Lower lobe of right lung (tissue), 2 donors: ENCODE results near the gene MCM8. TPM values are rescaled to one million over a fixed set of nuclear protein-coding genes. Genes with fewer than 3 reads are reported as not detected.

ENCODE experiments used
- ATAC-seq, 2 donors: fragments of 200-7000 bp; cut with Tn5 transposase; one replicate each; pipeline ENCODE4 v1.9.1; 2020 to 2022; ENCODE audit warnings: mild to moderate bottlenecking in 2 of 2, moderate library complexity in 2 of 2
- DNase-seq: peaks from one replicate; pipeline ENCODE4 v3.0.0-alpha.2; 2020
- H3K27ac ChIP-seq: fragments of 200-600 bp; one replicate; pipeline ENCODE4 v1.8.0; 2022
- H3K27me3 ChIP-seq: fragments of 200-600 bp; one replicate; pipeline ENCODE4 v1.8.0; 2022; ENCODE audit warnings: low read depth
- H3K36me3 ChIP-seq: fragments of 200-600 bp; one replicate; pipeline ENCODE4 v1.8.0; 2022; ENCODE audit warnings: mild to moderate bottlenecking
- H3K4me1 ChIP-seq: fragments of 200-600 bp; one replicate; pipeline ENCODE4 v1.8.0; 2022
- H3K4me3 ChIP-seq: fragments of 200-600 bp; one replicate; pipeline ENCODE4 v1.8.0; 2022; ENCODE audit warnings: mild to moderate bottlenecking
- H3K9me3 ChIP-seq: fragments of 200-600 bp; one replicate; pipeline ENCODE4 v1.8.0; 2022
- CTCF ChIP-seq: fragments of 200-600 bp; IDR thresholded peaks from one replicate; pipeline ENCODE4 v1.8.0; 2022; ENCODE audit warnings: antibody characterized with exemption, mild to moderate bottlenecking
- intact Hi-C: fragments of 100-400 bp; cut with DNase I; formaldehyde crosslinking; loops from one replicate; pipeline ENCODE4 v1.11.0; 2022
- total RNA-seq: library from RNA; stranded (reverse); fragmentation: NEBNext Ultra II Directional; extraction: Animal tissue kit (Norgen Biotek cat#: 25700); gene quantifications from one replicate; pipeline ENCODE4 v1.2.1, GENCODE V29; 2021
- donor health status: DM: no; HTN: yes; CAD: no; lungs with severe emphysema.

The MCM8 gene
- total RNA-seq, 1 donor from 2014 or later: 6.0 TPM

DNA sequence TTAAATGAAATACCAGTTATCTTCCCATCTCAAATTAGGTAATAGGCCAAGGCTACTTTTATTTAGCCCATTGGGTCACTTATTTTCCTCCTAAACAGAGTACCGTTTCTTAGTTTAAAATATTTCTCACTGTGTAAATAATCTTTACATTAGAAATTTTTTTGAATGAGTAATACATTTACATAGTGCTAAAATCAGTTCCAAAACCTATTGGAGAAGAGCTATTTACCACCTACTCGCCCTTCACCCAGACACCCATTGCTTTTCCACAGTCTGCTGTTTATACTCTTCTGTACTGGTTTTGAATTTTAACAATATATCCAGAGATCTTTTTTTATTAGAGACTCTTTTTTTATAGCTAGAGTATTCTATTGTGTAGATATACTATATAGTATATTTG, 36.9 kb downstream of the MCM8 start:
- intact Hi-C loops: no loop called here
- TF ChIP-seq CTCF: no peak
- H3K27ac ChIP-seq: no peak overlapping the region
- H3K4me3 ChIP-seq: no peak overlapping the region
- no peaks in the 10 kb centered on the region for H3K27me3 ChIP-seq
- H3K4me1 ChIP-seq: no peaks in the 10 kb centered on the region
- ATAC-seq (no peak), DNase-seq (no peak)
- no peaks in the 10 kb centered on the region for H3K9me3 ChIP-seq
- H3K36me3 ChIP-seq: peaks cover 40% of the 10 kb centered on the region

GRCh38 chr20:5989539-5989938, 39.1 kb downstream of the MCM8 start:
- H3K4me3 ChIP-seq: no peak overlapping the region
- no peak for DNase-seq
- H3K27me3 ChIP-seq: no peaks in the 10 kb centered on the region
- intact Hi-C loops: no loop called here
- ATAC-seq: no peak
- no peaks in the 10 kb centered on the region for H3K4me1 ChIP-seq
- peaks cover 42% of the 10 kb centered on the region for H3K36me3 ChIP-seq
- no peak overlapping the region for H3K27ac ChIP-seq
- no peaks in the 10 kb centered on the region for H3K9me3 ChIP-seq
- TF ChIP-seq CTCF: no peak

DNA sequence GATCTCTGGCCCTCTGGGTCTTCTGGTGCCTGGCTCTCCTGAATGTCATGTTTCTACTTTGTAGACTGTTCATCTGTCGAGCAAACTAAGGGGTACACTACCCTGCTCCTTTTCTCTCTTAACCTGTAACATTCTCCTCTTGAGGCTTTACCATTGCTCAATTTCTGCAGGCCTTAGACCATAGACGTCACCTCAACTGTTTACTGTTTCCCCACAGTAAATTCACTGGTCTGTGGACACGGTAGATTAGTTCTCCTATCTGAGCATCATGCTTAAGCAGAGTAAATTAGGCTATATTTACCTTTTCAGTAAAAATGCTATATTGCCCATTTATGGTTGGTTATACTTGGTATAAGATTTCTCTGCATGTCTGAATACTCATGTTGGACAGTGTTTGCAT, 40.5 kb downstream of the MCM8 start:
- H3K27ac ChIP-seq: no peak overlapping the region
- no peak for TF ChIP-seq CTCF
- H3K4me3 ChIP-seq: no peak overlapping the region
- intact Hi-C loops: no loop called here
- H3K27me3 ChIP-seq: no peaks in the 10 kb centered on the region
- no peak for ATAC-seq
- peaks cover 37% of the 10 kb centered on the region for H3K36me3 ChIP-seq
- no peak for DNase-seq
- no peaks in the 10 kb centered on the region for H3K4me1 ChIP-seq
- H3K9me3 ChIP-seq: no peaks in the 10 kb centered on the region

DNA sequence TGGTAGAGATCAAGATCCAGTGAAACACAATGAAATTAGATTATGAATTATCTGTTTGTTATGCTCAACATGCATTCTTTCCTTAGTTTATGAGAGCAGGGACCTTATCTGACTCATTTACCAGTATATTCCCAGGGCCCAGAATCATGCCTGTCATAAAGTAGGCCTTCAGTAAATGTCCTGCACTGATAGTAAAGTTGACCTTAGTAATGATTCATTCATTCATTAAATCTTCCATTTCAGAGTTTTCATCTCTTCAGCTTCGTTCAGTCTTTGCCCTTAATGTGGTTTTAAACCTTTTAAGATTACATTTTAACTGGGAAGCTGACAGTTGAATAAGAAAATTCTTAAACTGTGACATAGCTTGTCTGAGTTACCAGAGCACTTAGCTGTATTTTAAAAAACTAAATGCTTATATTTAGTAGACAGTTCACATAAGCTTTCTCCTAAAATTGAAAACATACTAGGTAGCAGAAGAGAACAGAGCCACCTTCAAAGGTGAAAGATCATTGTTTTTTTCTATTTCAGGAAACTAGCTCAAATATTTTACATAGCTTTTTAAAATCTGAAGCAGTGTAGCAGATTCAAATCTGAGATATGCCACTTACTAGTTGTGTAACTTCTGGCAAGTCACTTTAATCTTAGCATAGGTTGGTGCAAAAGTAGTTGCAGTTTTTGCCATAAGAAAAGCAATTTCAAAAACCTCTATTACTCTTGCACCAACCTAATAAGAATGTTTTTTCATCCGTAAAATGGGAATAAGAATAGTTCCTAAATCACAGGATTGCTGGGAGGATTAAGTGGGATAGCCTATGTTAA, 41.4 kb downstream of the MCM8 start:
- Histone ChIP-seq H3K27ac (no peak overlapping the region), H3K27me3 (no peaks in the 10 kb centered on the region), H3K4me1 (no peaks in the 10 kb centered on the region), H3K9me3 (no peaks in the 10 kb centered on the region), H3K4me3 (no peak overlapping the region), H3K36me3 (peaks cover 32% of the 10 kb centered on the region)
- DNase-seq (no peak), ATAC-seq (no peak)
- no peak for TF ChIP-seq CTCF
- intact Hi-C loops: no loop called here

DNA sequence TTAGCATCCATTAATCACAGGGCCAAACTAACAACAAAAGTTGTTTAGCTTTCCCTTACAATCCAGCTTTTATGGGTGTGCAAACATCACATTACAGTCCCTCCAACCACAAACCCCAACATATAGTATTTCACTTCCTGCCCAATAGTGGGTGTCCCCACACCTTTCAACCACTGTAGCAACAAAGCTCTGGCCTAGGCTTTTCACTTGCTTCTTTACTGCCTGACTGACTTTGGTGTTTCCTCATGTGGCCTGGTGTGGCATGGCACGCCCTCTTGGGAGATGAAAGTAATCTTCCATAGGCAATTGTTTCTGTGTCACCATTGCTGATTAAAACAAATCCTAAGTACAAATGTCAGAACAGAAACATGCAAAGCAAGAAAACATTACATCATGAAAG, 46.3 kb downstream of the MCM8 start:
- Histone ChIP-seq H3K9me3 (no peaks in the 10 kb centered on the region), H3K36me3 (peaks cover 7% of the 10 kb centered on the region), H3K4me1 (no peaks in the 10 kb centered on the region), H3K4me3 (no peak overlapping the region), H3K27ac (no peak overlapping the region), H3K27me3 (no peaks in the 10 kb centered on the region)
- no peak for TF ChIP-seq CTCF
- DNase-seq (no peak), ATAC-seq (peak; percentile 35 to 63)
- intact Hi-C loops: no loop called here
